ENCODE data around the gene EVL.
"Not testable (repeated sequence)": the region's sequence is repeated elsewhere in the genome, so short reads cannot be mapped to it uniquely, and the experiment has no call there.

The EVL gene

GRCh38 chr14:100176811-100177327, 111.6 kb downstream of the EVL start:
- ATAC-seq: no peak

GRCh38 chr14:100178691-100179090, 113.5 kb downstream of the EVL start:
- no peak for ATAC-seq

- ATAC-seq: not testable (repeated sequence)
Observed at GRCh38 chr14:100180671-100181070, 115.4 kb downstream of the EVL start.

- not testable (repeated sequence) for ATAC-seq
Observed at GRCh38 chr14:100181876-100182551, 116.8 kb downstream of the EVL start.

- no peak for ATAC-seq
Observed at GRCh38 chr14:100187247-100187833, 122.1 kb downstream of the EVL start.

- no peak for ATAC-seq
Observed at GRCh38 chr14:100188392-100189030, 123.3 kb downstream of the EVL start.

GRCh38 chr14:100190126-100190525, 124.9 kb downstream of the EVL start:
- no peak for ATAC-seq

GRCh38 chr14:100191584-100192249, 126.5 kb downstream of the EVL start:
- ATAC-seq: no peak

- ATAC-seq: no peak
Observed at GRCh38 chr14:100192250-100192671, 127.0 kb downstream of the EVL start.

GRCh38 chr14:100192672-100193416, 127.6 kb downstream of the EVL start:
- peak; percentile 100 for ATAC-seq

Measured in activated CD4-positive, CD25-positive, alpha-beta regulatory T cell treated with anti-CD3 and anti-CD28 coated beads, Interleukin-2, amount 50 U/mL, for 24 hours (primary cell).